ENCODE results near the gene ALKBH4.

GRCh38 chr7:102410123-102410522 is 54.5 kb downstream of the ALKBH4 start:
- TF ChIP-seq CTCF (IDR thresholded peaks at IDR 0.05) (no peak), POLR2A (IDR thresholded peaks at IDR 0.05) (no peak)

Data from prostate gland (tissue), 2 donors.